CD14-positive monocyte (primary cell): Measurements from ENCODE around the gene LGI2. TPM values are rescaled to one million over a fixed set of nuclear protein-coding genes. Genes with fewer than 3 reads are reported as not detected.

Experiments
- DNase-seq, 3 donors: peaks; one replicate each; pipeline ENCODE4 v3.0.0-alpha.2; 2011 to 2022
- H2AFZ ChIP-seq: 2 replicates; pipeline ENCODE4 v1.6.0; 2012; ENCODE audit warnings: mild to moderate bottlenecking, low read depth, low read length, inconsistent platforms; ENCODE audit not compliant: insufficient read depth, poor library complexity, severe bottlenecking
- H3K27ac ChIP-seq, 2 donors: 1 replicate in 1 of 2; 2 replicates in 1 of 2; pipeline ENCODE4 v1.5.1; 2012 to 2013; ENCODE audit warnings: low read length in 2 of 2, control low read depth in 1 of 2, inconsistent platforms in 1 of 2, low read depth in 1 of 2, mild to moderate bottlenecking in 1 of 2
- H3K27me3 ChIP-seq, 2 donors: one replicate each; pipeline versions ENCODE4 v1.6.0 to v1.6.1; 2011 to 2013; ENCODE audit warnings: low read length in 2 of 2; ENCODE audit not compliant: control insufficient read depth in 2 of 2, insufficient read depth in 2 of 2
- H3K36me3 ChIP-seq, 2 donors: replicated peaks in 1 of 2; 1 replicate in 1 of 2; 2 replicates in 1 of 2; pipeline versions ENCODE4 v1.5.1 to v1.6.1; 2012 to 2013; ENCODE audit warnings: low read length in 2 of 2, control low read depth in 1 of 2, inconsistent platforms in 1 of 2, mild to moderate bottlenecking in 1 of 2; ENCODE audit not compliant: insufficient read depth in 2 of 2, control insufficient read depth in 1 of 2
- H3K4me1 ChIP-seq, 2 donors: 1 replicate in 1 of 2; 2 replicates in 1 of 2; pipeline versions ENCODE4 v1.5.1 to v1.6.1; 2012 to 2013; ENCODE audit warnings: low read length in 2 of 2, control low read depth in 1 of 2, inconsistent platforms in 1 of 2, mild to moderate bottlenecking in 1 of 2, moderate library complexity in 1 of 2; ENCODE audit not compliant: insufficient read depth in 2 of 2, control insufficient read depth in 1 of 2
- H3K4me2 ChIP-seq: replicated peaks from 2 replicates; pipeline ENCODE3; 2012; ENCODE audit warnings: low read length, moderate library complexity, mild to moderate bottlenecking; ENCODE audit not compliant: poor library complexity, severe bottlenecking; ENCODE audit errors: extremely low read depth
- H3K4me3 ChIP-seq, 3 experiments: fragments of 200-600 bp in 1 of 3; sonication (generic) in 1 of 3; replicated peaks in 1 of 3; 1 replicate in 2 of 3; 2 replicates in 1 of 3; pipeline ENCODE4 v1.5.1; 2011 to 2013; ENCODE audit warnings: low read length in 3 of 3, mild to moderate bottlenecking in 3 of 3, control low read depth in 2 of 3, low read depth in 2 of 3, inconsistent platforms in 1 of 3, moderate library complexity in 1 of 3
- H3K79me2 ChIP-seq: 2 replicates; pipeline ENCODE4 v1.6.0; 2012; ENCODE audit warnings: mild to moderate bottlenecking, control low read depth, inconsistent platforms, low read length, moderate library complexity; ENCODE audit not compliant: insufficient read depth
- H3K9ac ChIP-seq: 2 replicates; pipeline ENCODE4 v1.6.0; 2017; ENCODE audit warnings: low read length, mild to moderate bottlenecking; ENCODE audit not compliant: insufficient read depth, poor library complexity, severe bottlenecking
- H3K9me3 ChIP-seq, 2 donors: replicated peaks in 1 of 2; 1 replicate in 1 of 2; 2 replicates in 1 of 2; pipeline versions ENCODE4 v1.5.1 to v1.6.1; 2012 to 2013; ENCODE audit warnings: low read length in 2 of 2, control low read depth in 1 of 2; ENCODE audit not compliant: control insufficient read depth in 1 of 2, insufficient read depth in 1 of 2
- H4K20me1 ChIP-seq: 2 replicates; pipeline ENCODE4 v1.6.0; 2012; ENCODE audit warnings: mild to moderate bottlenecking, low read length, control low read depth, moderate library complexity; ENCODE audit not compliant: insufficient read depth
- H3K27ac Mint-ChIP-seq, 7 donors: one replicate each; pipeline ENCODE4 v1.8.0; 2020; ENCODE audit warnings: mild to moderate bottlenecking in 7 of 7, mixed read lengths in 7 of 7, moderate library complexity in 6 of 7, inconsistent platforms in 2 of 7
- H3K27me3 Mint-ChIP-seq, 3 donors: one replicate each; pipeline ENCODE4 v1.8.0; 2021 to 2022; ENCODE audit warnings: low read depth in 3 of 3, mild to moderate bottlenecking in 3 of 3, mixed read lengths in 3 of 3, moderate library complexity in 3 of 3, inconsistent platforms in 1 of 3
- H3K36me3 Mint-ChIP-seq, 2 donors: one replicate each; pipeline ENCODE4 v1.8.0; 2020; ENCODE audit warnings: mixed read lengths in 2 of 2, inconsistent platforms in 1 of 2, mild to moderate bottlenecking in 1 of 2
- H3K4me1 Mint-ChIP-seq: one replicate; pipeline ENCODE4 v1.8.0; 2020; ENCODE audit warnings: mild to moderate bottlenecking, mixed read lengths
- H3K4me3 Mint-ChIP-seq, 2 donors: one replicate each; pipeline ENCODE4 v1.8.0; 2020; ENCODE audit warnings: mild to moderate bottlenecking in 2 of 2, mixed read lengths in 2 of 2, moderate library complexity in 1 of 2
- H3K9me3 Mint-ChIP-seq, 7 donors: one replicate each; pipeline ENCODE4 v1.8.0; 2020 to 2022; ENCODE audit warnings: mixed read lengths in 7 of 7, mild to moderate bottlenecking in 6 of 7, moderate library complexity in 6 of 7, inconsistent platforms in 2 of 7
- WGBS: methylation state at CpG from one replicate; pipeline ENCODE4 v1.1.5; 2013; ENCODE audit warnings: missing lambda C conversion rate; ENCODE audit not compliant: insufficient coverage; 5-methylcytosine and 5-hydroxymethylcytosine counted together
- intact Hi-C, 2 donors: fragments of 100-400 bp; cut with micrococcal nuclease; formaldehyde crosslinking; loops; one replicate each; pipeline versions ENCODE4 v1.15.0 to v1.15.1; 2023
- polyA plus RNA-seq, 3 donors: library from polyadenylated mRNA; depleted of rRNA in 1 of 3; unstranded in 2 of 3; stranded (reverse) in 1 of 3; fragments of 300-500 nt in 2 of 3; fragments of >200 nt in 1 of 3; fragmentation: Illumina TruSeq in 2 of 3; gene quantifications; 1 replicate in 2 of 3; 2 replicates in 1 of 3; pipeline ENCODE4 v1.2.3, GENCODE V29; 2012 to 2021
- TF ChIP-seq, protein P1 (sequence below): fragments of 200-600 bp; IDR thresholded peaks from one replicate; pipeline ENCODE4 v1.8.0; 2022; ENCODE audit warnings: antibody characterized with exemption, mild to moderate bottlenecking

LGI2 gene
- polyA plus RNA-seq, 3 donors = 0.30 to 0.33 TPM; not detected in 1

DNA sequence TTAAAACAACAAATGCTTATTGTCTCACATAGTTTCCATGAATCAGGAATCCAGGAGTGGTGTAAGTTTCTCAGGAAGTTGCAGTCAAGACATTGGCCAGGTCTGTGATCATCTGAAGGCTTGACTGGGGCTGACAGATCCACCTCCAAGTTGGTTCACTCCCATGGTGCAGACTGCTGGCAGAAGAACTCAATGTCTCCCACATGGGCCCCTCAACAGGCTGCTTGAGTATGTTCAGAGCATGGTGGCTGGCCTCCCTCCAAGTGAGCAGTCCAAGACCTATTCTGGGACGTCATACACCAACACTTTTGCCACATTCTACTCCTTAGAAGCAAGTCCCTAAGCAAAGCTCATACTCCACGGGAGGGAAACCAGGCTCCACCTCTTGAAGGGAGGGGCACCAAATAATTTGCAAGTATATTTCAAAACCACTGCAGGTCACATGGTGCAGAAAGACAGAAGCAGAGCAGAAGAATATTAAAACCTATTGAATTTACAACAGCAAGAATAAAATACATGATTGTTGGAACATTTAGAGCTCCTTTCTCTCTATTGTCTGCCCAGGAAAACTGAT lies 35.3 kb downstream of the LGI2 start:
- Mint-ChIP-seq H3K4me1 (peaks cover 12% of the 10 kb centered on the region), H3K36me3 (peaks cover 0 to 4% of the 10 kb centered on the region in 2 donors), H3K4me3 (no peak overlapping the region), H3K27ac (no peak overlapping the region), H3K9me3 (peaks cover 2 to 11% (median 5%) of the 10 kb centered on the region in 7 donors), H3K27me3 (peaks cover 4 to 6% (median 5%) of the 10 kb centered on the region in 3 donors)
- intact Hi-C loops = no loop called here
- 100% methylated on average over 1 of the region's 2 CpGs for WGBS
- Histone ChIP-seq H3K79me2 (no peaks in the 10 kb centered on the region), H3K36me3 (no peaks in the 10 kb centered on the region), H2AFZ (no peak overlapping the region), H3K9ac (no peak overlapping the region), H3K9me3 (peaks cover 0 to 7% of the 10 kb centered on the region in 2 donors), H3K27me3 (no peaks in the 10 kb centered on the region), H4K20me1 (no peaks in the 10 kb centered on the region), H3K27ac (no peak overlapping the region), H3K4me2 (no peak overlapping the region), H3K4me1 (peaks cover 6 to 9% of the 10 kb centered on the region in 2 donors), H3K4me3 (no peak overlapping the region)
- no peak for DNase-seq
- TF ChIP-seq, protein P1, sequence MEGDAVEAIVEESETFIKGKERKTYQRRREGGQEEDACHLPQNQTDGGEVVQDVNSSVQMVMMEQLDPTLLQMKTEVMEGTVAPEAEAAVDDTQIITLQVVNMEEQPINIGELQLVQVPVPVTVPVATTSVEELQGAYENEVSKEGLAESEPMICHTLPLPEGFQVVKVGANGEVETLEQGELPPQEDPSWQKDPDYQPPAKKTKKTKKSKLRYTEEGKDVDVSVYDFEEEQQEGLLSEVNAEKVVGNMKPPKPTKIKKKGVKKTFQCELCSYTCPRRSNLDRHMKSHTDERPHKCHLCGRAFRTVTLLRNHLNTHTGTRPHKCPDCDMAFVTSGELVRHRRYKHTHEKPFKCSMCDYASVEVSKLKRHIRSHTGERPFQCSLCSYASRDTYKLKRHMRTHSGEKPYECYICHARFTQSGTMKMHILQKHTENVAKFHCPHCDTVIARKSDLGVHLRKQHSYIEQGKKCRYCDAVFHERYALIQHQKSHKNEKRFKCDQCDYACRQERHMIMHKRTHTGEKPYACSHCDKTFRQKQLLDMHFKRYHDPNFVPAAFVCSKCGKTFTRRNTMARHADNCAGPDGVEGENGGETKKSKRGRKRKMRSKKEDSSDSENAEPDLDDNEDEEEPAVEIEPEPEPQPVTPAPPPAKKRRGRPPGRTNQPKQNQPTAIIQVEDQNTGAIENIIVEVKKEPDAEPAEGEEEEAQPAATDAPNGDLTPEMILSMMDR = no peak

DNA sequence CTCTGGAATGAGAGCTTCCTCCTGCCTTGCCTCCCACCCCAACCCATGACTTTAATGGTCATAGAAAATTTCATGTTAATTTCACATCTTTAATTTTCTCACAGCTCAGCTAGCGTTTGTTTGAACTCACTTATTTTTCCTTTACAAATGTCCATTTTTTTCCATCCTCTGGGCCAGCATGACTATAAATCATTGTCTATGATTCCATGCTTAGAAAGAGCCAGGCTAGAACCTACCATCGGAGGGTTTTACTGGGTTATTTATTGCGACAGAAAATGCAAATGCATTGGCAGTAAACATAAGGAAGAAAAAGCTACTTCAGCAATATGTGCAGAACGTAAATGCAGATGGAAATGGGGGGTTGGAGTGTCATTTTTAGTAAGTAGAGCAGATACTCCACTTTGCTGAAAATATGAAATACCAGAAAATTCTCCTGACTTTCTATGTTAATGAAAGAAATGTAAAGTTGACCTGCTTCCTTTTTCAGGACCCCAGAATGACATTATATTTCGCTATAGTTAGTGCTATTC lies 37.1 kb downstream of the LGI2 start:
- H3K4me1 ChIP-seq = no peaks in the 10 kb centered on the region
- no peak overlapping the region for H3K4me3 ChIP-seq
- DNase-seq = no peak
- H3K9me3 ChIP-seq = peaks cover 0 to 7% of the 10 kb centered on the region in 2 donors
- no peaks in the 10 kb centered on the region for H3K79me2 ChIP-seq
- Mint-ChIP-seq H3K27ac (no peak overlapping the region), H3K27me3 (peaks cover 3 to 6% (median 4%) of the 10 kb centered on the region in 3 donors), H3K4me1 (peaks cover 4% of the 10 kb centered on the region), H3K4me3 (no peak overlapping the region), H3K36me3 (peaks cover 0 to 4% of the 10 kb centered on the region in 2 donors), H3K9me3 (peaks cover 2 to 12% (median 6%) of the 10 kb centered on the region in 7 donors)
- no peak overlapping the region for H2AFZ ChIP-seq
- H3K4me2 ChIP-seq = no peak overlapping the region
- H3K27ac ChIP-seq = no peak overlapping the region
- H3K9ac ChIP-seq = no peak overlapping the region
- TF ChIP-seq, protein P1 = no peak
- WGBS = 87% methylated on average over 3 of the region's 5 CpGs
- intact Hi-C loops = no loop called here
- no peaks in the 10 kb centered on the region for H3K36me3 ChIP-seq
- H4K20me1 ChIP-seq = no peaks in the 10 kb centered on the region
- H3K27me3 ChIP-seq = no peaks in the 10 kb centered on the region
